Measurements from ENCODE around the gene TBCC.
A peak's percentile ranks its signal among the peaks of the same experiment; 100 is the strongest.

The TBCC gene

GRCh38 chr6:42745640-42746462 lies at the start of gene TBCC:
TSS of gene TBCC (minus strand) at chr6:42746103. CDS start at chr6:42746073, 30 bp downstream.
- no peaks in the 10 kb centered on the region for H3K9me3 Mint-ChIP-seq
- peak; percentile 73 to 91 for DNase-seq (ENCODE audit: low spot score in 2 of 2)
- peak; percentile 80 for ATAC-seq (replicated peaks; ENCODE audit: extremely low read depth, poor library complexity, severe bottlenecking)
- peaks cover 27% of the 10 kb centered on the region for H3K4me1 Mint-ChIP-seq
- no peaks in the 10 kb centered on the region for H3K27me3 Mint-ChIP-seq
- peaks cover 32% of the 10 kb centered on the region for H3K36me3 Mint-ChIP-seq (ENCODE audit: insufficient read depth)
- H3K27ac Mint-ChIP-seq (ENCODE audit: low read depth), result peak within 1 kb of the TSS; percentile 97
- H3K4me3 Mint-ChIP-seq, result peak within 1 kb of the TSS; percentile 94

GRCh38 chr6:42795651-42796050 lies 49.7 kb upstream of the TBCC start:
- Mint-ChIP-seq H3K4me3 (no peak overlapping the region), H3K27me3 (no peaks in the 10 kb centered on the region), H3K4me1 (peaks cover 23% of the 10 kb centered on the region), H3K27ac (ENCODE audit: low read depth) (peak overlapping the region; percentile 48), H3K9me3 (no peaks in the 10 kb centered on the region), H3K36me3 (ENCODE audit: insufficient read depth) (peaks cover 3% of the 10 kb centered on the region)
- ATAC-seq (replicated peaks; ENCODE audit: extremely low read depth, poor library complexity, severe bottlenecking) (no peak), DNase-seq (ENCODE audit: low spot score in 2 of 2) (no peak)

- no peaks in the 10 kb centered on the region for H3K9me3 Mint-ChIP-seq
- peaks cover 30% of the 10 kb centered on the region for H3K4me1 Mint-ChIP-seq
- peaks cover 10% of the 10 kb centered on the region for H3K36me3 Mint-ChIP-seq (ENCODE audit: insufficient read depth)
- no peak for DNase-seq (ENCODE audit: low spot score in 2 of 2)
- no peak overlapping the region for H3K4me3 Mint-ChIP-seq
- H3K27me3 Mint-ChIP-seq, result no peaks in the 10 kb centered on the region
- no peak for ATAC-seq (replicated peaks; ENCODE audit: extremely low read depth, poor library complexity, severe bottlenecking)
- peak overlapping the region; percentile 67 for H3K27ac Mint-ChIP-seq (ENCODE audit: low read depth)
These were observed 45.9 kb upstream of the TBCC start for GRCh38 chr6:42791706-42792320.

- no peak for DNase-seq (ENCODE audit: low spot score in 2 of 2)
- H3K4me3 Mint-ChIP-seq, result peak overlapping the region; percentile 31
- H3K36me3 Mint-ChIP-seq (ENCODE audit: insufficient read depth), result peaks cover 10% of the 10 kb centered on the region
- H3K27me3 Mint-ChIP-seq, result no peaks in the 10 kb centered on the region
- no peak for ATAC-seq (replicated peaks; ENCODE audit: extremely low read depth, poor library complexity, severe bottlenecking)
- H3K9me3 Mint-ChIP-seq, result no peaks in the 10 kb centered on the region
- peaks cover 19% of the 10 kb centered on the region for H3K4me1 Mint-ChIP-seq
- H3K27ac Mint-ChIP-seq (ENCODE audit: low read depth), result peak overlapping the region; percentile 67
These were observed 44.8 kb upstream of the TBCC start for GRCh38 chr6:42790549-42791181.

GRCh38 chr6:42788671-42789070 lies 42.8 kb upstream of the TBCC start:
- Mint-ChIP-seq H3K9me3 (no peaks in the 10 kb centered on the region), H3K4me1 (peaks cover 30% of the 10 kb centered on the region), H3K4me3 (peak overlapping the region; percentile 50), H3K27me3 (no peaks in the 10 kb centered on the region), H3K27ac (ENCODE audit: low read depth) (peak overlapping the region; percentile 67), H3K36me3 (ENCODE audit: insufficient read depth) (peaks cover 24% of the 10 kb centered on the region)
- DNase-seq (ENCODE audit: low spot score in 2 of 2), result no peak
- no peak for ATAC-seq (replicated peaks; ENCODE audit: extremely low read depth, poor library complexity, severe bottlenecking)

GRCh38 chr6:42787063-42787472 lies 41.2 kb upstream of the TBCC start:
- ATAC-seq (replicated peaks; ENCODE audit: extremely low read depth, poor library complexity, severe bottlenecking), result no peak
- Mint-ChIP-seq H3K27ac (ENCODE audit: low read depth) (no peak overlapping the region), H3K4me1 (peaks cover 30% of the 10 kb centered on the region), H3K36me3 (ENCODE audit: insufficient read depth) (peaks cover 38% of the 10 kb centered on the region), H3K4me3 (no peak overlapping the region), H3K9me3 (no peaks in the 10 kb centered on the region), H3K27me3 (no peaks in the 10 kb centered on the region)
- no peak for DNase-seq (ENCODE audit: low spot score in 2 of 2)

- H3K9me3 Mint-ChIP-seq, result no peaks in the 10 kb centered on the region
- H3K36me3 Mint-ChIP-seq (ENCODE audit: insufficient read depth), result peaks cover 43% of the 10 kb centered on the region
- no peak for ATAC-seq (replicated peaks; ENCODE audit: extremely low read depth, poor library complexity, severe bottlenecking)
- no peak for DNase-seq (ENCODE audit: low spot score in 2 of 2)
- H3K4me3 Mint-ChIP-seq, result no peak overlapping the region
- H3K27ac Mint-ChIP-seq (ENCODE audit: low read depth), result no peak overlapping the region
- peaks cover 30% of the 10 kb centered on the region for H3K4me1 Mint-ChIP-seq
- H3K27me3 Mint-ChIP-seq, result no peaks in the 10 kb centered on the region
These were observed 40.7 kb upstream of the TBCC start for GRCh38 chr6:42786525-42786985.

- H3K4me3 Mint-ChIP-seq, result no peak overlapping the region
- no peaks in the 10 kb centered on the region for H3K9me3 Mint-ChIP-seq
- DNase-seq (ENCODE audit: low spot score in 2 of 2) (no peak), ATAC-seq (replicated peaks; ENCODE audit: extremely low read depth, poor library complexity, severe bottlenecking) (no peak)
- no peaks in the 10 kb centered on the region for H3K27me3 Mint-ChIP-seq
- H3K36me3 Mint-ChIP-seq (ENCODE audit: insufficient read depth), result peaks cover 45% of the 10 kb centered on the region
- H3K27ac Mint-ChIP-seq (ENCODE audit: low read depth), result no peak overlapping the region
- H3K4me1 Mint-ChIP-seq, result peaks cover 26% of the 10 kb centered on the region
These were observed 39.0 kb upstream of the TBCC start for GRCh38 chr6:42784717-42785498.

- Mint-ChIP-seq H3K27me3 (no peaks in the 10 kb centered on the region), H3K36me3 (ENCODE audit: insufficient read depth) (peaks cover 44% of the 10 kb centered on the region), H3K4me3 (no peak overlapping the region), H3K27ac (ENCODE audit: low read depth) (no peak overlapping the region), H3K9me3 (no peaks in the 10 kb centered on the region), H3K4me1 (peaks cover 23% of the 10 kb centered on the region)
- ATAC-seq (replicated peaks; ENCODE audit: extremely low read depth, poor library complexity, severe bottlenecking) (no peak), DNase-seq (ENCODE audit: low spot score in 2 of 2) (no peak)
These were observed 38.2 kb upstream of the TBCC start for GRCh38 chr6:42783876-42784642.

- Mint-ChIP-seq H3K27me3 (no peaks in the 10 kb centered on the region), H3K9me3 (no peaks in the 10 kb centered on the region), H3K4me1 (peaks cover 23% of the 10 kb centered on the region), H3K4me3 (no peak overlapping the region), H3K36me3 (ENCODE audit: insufficient read depth) (peaks cover 41% of the 10 kb centered on the region), H3K27ac (ENCODE audit: low read depth) (no peak overlapping the region)
- peak; percentile 65 for ATAC-seq (replicated peaks; ENCODE audit: extremely low read depth, poor library complexity, severe bottlenecking)
- DNase-seq (ENCODE audit: low spot score in 2 of 2), result peak; percentile 82
These were observed 37.4 kb upstream of the TBCC start for GRCh38 chr6:42783177-42783875.

- peaks cover 23% of the 10 kb centered on the region for H3K4me1 Mint-ChIP-seq
- H3K27ac Mint-ChIP-seq (ENCODE audit: low read depth), result no peak overlapping the region
- H3K36me3 Mint-ChIP-seq (ENCODE audit: insufficient read depth), result peaks cover 39% of the 10 kb centered on the region
- DNase-seq (ENCODE audit: low spot score in 2 of 2) (peak; percentile 56 to 68), ATAC-seq (replicated peaks; ENCODE audit: extremely low read depth, poor library complexity, severe bottlenecking) (peak; percentile 64)
- no peaks in the 10 kb centered on the region for H3K27me3 Mint-ChIP-seq
- no peak overlapping the region for H3K4me3 Mint-ChIP-seq
- no peaks in the 10 kb centered on the region for H3K9me3 Mint-ChIP-seq
These were observed 36.8 kb upstream of the TBCC start for GRCh38 chr6:42782689-42783176.
